Activated CD4-positive, alpha-beta T cell treated with anti-CD3 and anti-CD28 coated beads, Interleukin-2, amount 50 U/mL, for 24 hours (primary cell): Measurements from ENCODE around the gene AP1S1.

Experiments used
- DNase-seq, 2 donors: peaks; one replicate each; pipeline ENCODE4 v3.0.0-alpha.2; 2020; ENCODE audit warnings: low read depth in 1 of 2, low spot score in 1 of 2

AP1S1 gene

DNA sequence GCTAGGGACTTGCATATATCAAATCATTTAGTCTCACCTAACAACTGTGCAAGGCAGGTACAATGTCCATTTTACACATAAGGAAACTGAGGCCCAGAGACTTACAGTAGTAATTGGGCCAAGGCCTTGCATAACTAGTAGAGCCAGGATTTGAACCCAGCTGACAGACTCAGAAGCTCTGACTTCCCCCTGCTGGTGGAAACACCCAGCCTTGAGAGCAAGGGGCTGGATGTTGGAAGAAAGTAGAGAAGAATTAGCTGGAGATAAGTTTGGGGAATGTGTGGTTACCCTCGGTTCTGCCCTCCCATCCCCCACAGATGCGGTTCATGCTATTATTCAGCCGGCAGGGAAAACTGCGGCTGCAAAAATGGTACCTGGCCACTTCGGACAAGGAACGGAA, 2.0 kb downstream of the AP1S1 start:
- no peak for DNase-seq

DNA sequence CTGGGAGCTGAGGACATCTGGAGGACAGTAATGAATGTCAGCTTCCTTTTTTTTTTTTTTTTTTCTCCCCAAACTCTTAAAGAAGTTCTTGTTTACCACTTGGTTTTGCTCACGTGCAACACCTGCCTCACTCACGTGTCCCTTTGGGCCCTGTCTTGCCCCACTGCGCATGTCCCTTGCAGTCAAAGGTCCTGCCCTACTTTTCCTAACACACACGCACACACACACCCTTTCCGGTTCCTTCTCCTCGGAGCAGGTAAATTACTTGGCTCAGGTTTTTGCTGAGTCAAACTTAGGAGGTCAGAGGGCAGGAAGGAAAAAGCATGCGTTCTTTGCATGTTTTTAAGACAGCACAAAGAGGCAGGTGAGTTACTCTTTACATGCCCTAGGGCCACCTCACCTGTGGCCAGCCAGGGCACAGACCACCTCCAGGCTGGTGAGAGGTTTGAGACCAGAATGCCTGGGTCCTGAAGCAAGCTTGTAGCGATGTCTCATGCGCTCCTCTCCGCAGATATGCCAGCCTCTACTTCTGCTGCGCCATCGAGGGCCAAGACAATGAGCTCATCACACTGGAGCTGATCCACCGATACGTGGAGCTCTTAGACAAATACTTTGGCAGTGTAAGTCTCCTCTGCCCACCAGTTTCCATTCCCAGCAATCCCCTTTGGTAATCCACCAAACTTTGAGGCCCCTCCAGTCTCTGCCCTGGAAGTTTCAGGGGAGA, 2.8 kb downstream of the AP1S1 start:
- DNase-seq, result no peak

DNA sequence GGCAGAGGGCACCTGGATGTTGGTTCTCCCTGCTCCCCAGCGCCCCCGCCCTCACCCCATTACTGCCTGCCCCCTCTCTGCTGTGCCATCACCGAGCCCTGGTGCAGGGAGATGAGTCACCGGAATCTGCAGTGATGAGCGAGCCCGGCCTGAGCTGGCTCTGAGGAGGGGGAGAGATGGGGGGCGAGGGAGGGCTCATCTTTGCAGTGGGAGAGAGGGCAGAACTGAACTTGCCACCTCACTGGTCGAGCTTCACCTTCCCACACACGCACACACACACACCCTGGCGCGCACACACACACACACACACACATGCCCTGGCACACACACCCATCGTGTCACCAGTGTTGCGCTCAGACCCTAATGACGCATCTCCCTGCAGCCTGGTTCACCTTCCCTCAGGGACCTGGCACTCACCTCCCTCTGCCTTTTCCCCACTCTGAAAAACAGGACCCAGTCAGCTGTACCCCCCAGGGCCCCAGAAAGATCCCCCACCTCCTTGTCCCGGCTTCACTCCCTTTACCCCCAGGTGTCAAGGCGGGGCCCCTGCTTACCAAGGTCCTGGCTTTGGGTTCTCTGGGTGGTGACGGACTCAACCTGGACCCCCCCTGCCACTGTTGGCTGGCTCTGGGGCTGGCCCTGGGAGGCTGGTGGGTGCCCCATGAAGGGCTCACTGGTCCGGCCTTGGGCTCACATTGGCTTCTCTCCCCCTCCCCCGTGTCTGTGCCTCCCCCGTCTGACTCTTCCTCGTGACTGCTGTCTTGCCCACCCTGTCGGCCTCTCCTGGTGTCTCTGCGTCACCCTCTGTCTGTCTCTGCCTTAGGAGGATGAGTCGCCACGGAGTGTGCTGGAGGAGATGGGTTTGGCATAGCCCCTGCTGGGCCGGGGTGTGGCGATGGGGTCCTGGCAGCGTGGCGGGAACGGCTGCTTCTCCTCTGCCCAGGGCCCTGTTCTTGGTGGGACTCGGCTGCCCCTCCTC, 5.7 kb downstream of the AP1S1 start:
- DNase-seq, result no peak

DNA sequence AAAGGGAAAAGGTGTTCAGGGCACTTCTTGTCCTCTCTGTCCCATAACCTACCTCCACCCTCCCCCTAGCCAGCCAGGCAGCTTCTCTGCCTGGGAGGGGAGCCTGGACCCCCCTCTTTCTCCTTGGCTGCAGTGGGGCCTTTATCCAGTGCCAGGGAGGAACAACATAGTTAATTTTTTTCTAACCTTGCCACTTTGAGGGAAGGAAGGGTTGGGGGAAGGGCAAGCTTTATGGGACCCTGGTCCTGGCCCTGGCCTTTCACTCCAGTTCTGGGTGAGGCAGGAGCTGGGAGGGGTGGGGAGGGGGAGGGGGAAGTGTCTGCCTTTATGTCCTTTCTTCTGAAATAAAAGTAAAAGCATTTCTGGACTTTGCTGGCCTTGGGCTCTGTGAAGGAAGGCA, 6.6 kb downstream of the AP1S1 start:
- DNase-seq, result no peak

DNA sequence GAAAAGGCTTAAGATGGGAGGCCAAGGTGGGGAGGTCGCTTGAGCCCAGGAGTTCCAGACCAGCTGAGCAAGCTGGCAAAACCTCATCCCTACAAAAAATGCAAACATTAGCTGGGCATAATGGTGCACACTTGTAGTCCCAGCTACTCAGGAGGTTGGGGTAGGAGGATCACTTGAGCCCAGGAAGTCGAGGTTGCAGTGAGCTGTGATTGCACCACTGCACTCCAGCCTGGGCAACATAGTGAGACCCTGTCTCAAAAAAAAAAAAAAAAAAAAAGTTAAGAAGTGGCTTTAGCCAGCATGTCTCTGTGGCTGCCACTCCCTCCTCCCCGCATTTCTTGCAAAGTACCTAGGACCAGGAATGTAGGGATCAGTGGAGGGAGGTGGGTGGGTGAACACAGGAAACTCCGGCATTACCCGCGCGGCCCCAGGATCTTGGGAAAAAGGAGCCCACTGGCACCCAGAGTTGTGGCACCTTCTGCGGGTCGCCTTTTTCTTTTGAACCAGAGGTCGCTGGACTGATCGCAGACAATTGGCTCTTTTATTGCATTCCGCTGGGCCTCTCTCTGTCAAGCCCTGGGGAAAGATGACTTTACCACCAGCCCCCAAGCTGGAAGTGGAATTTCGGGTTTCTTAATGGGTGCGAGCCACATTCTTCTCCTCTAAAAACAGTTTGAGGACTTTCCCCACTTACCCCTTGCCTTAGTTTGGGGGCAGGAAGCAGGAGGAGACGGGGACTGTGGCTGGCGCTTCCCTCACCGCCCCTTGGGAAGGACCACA, 7.6 kb downstream of the AP1S1 start:
- DNase-seq, result no peak

DNA sequence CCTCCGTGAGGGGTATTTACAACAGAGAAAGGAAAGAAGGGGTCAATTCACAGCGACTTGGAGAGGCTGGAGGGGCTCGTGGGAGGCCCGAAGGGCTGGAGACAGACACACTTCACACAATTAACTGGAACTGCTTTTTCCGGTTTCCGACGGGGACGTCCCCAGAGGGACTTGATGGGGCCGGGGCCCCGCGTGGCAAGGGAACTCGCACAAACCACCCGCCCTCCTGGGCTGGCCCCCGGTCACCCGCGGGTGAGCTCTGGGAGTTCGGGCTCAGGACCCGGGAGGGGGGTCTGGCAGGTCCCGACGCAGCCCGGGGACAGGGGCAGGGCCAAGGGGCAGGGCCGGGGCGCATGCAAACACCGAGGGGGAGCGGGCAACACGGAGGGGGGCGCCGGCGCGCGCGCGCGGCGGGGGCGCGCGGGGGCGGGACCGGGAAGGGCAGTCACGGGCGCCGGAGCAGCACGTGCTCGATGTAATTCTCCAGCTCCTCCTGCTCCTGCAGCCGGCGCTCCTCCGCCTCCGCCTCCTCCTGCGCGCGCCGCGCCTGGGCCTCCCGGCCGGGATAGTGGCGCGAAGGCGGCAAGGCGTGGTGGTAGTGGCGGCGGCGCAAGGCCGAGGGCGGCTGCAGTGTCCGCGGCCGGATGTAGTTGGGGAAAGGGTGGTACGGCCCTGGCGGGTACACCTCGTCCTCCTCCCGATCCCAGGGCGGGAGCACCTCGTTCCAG, 8.4 kb downstream of the AP1S1 start:
- no peak for DNase-seq

DNA sequence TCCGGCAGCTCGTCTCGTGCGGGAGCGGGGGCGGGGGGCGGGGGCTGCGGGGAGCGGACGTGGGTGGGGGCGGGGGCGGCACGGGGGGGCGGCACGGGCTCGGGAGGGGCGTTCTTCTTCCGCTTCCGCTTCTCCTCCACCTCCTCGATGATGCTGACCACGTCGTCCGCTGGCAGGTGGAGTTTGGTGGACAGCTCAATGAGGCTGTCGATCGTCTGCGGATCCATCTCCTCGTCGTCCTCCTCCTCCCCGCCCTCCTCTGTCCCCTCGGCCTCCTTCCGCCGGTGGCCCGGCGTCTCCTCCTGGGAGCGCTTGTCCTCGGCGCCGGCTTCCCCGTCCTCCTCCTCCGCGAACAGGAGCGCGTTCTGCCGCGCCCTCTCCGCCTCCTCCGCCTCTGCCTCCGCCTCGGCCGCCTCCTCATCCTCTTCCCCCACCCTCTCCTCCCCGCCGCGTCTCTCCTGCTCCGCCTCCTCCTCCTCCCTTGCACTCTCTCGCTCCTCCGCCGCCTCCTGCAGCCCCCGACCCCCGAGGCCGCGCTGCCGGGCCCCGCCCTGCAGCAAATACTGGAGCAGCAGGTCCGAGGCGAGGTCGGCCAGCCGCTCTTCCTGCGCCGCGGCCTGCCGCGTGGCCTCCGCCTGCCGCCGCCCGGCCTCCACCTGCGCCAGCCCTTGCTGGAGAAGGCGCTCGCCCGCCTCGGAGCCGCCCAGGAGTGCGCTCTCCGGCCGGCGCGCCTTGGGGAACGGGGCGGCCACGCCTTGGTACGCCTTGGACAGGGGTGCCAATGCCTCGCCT, 9.2 kb downstream of the AP1S1 start:
- DNase-seq, result no peak

DNA sequence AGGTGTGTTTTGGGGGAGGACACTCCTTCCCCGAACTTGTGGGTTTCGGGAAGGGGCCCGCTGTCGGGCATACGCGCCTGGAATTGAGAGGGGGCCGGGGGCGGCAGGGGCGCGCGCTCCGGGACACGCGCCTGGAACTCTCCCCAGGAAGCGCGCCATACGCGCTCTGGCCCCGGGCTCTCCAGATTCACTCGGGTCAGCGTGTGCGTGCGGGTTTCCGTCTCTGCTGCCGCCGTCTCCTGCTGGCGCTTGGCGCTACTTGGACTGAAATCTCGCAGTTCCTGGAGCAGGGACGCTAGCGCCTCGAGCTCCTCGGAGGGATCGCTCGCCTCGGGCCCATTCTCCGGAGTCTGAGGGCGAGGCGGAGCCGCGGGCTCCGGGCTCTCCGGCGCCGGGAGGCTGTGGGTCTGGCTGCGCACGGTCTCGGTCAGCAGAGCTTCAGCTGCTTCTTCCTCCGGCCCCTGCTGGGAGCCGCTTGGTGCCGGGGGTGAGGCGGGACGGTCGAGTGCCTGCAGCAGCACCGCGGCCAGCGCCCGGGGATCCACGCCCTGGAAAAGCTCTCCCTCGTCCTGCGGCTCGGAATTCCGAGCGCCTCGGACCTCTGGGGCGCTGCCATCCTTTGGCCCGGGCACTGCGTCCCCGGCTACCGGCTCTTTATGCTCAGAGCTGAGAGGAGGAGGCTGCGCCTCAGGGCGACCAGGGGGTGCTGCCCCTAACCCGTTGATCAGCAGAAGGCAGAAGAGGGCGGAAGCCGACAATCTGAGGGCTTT, 10.0 kb downstream of the AP1S1 start:
- DNase-seq, result no peak

DNA sequence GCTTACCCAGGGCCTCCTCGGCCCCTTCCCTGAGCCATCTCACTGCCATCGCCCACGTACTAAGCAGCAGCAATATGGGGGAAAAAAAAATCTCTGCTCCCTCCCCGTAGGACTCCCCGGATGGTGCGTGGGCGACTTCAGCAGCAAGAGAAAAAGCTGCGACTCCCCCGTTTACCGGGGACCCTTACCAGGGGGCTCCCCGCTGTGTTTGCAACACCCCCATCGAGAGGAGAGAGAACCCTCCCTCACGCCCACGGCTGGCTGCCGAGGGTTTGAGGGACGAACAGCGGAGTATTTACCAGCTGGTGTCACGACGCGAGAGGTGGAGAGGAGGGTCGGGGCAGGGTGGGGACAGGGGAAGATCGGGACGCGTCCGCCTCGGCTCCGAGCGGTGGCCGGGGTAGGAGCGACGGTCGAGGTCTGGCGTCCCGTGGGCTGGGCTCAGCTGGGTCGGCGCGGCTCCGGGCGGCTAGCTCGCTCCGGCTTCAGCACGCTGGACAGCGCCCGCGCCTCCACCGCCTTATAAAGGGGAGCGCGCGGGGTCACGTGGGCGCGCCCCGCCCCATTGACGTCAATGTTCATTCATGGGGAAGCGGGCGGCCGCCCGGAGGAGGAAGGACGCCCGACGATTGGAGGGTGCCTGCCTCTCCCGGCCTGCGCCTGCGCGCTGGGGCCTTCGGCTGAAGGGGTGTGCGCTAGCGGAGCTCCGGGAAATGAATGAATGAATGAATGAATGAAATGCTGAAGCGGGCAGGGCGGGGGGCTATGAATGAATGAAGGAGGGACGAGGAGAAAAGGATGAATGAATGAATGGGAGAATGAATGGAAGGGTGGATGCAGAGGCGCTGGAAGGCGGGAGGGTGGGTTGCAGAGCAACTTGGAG, 11.0 kb downstream of the AP1S1 start, which contains the start of gene VGF:
TSS of gene VGF (minus strand) at position 495 of the 883 bp plus-strand sequence. CDS start 726 bp downstream, outside the sequence.
- DNase-seq, result peak; percentile 76 to 88

DNA sequence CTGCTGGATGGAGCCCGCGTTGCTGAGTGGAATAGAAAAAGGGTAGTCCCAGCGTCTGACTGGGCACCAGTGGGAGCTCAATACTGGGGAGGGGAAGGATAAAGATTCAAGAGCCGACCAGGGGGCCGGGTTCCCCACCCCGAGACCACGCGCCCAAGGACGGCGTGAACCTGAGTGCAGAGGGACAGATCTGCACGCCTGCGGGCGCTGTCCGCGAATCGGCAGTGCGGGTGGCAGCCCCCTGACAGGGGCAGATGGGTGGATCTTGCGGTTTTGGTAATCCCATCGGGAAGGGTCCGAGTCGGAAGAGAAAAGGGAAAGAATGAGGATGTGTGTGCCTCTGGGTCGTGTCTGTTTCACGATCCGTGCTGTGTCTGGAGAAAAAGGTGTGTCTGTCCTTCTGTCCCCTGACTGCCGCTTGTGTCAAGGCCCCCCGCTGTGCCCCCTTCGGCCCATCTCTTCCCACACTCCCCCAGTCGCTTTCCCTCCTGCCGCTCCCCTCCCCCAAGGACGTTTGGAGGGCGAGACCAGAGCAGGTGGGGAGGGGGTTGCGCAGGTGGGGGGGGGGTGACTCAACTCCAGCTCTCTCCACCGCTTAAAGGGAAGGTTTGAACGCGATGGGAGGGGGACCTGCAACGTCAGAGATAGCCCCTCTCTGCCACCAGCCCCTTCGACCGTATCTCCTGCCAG, 11.8 kb downstream of the AP1S1 start:
- DNase-seq, result no peak

DNA sequence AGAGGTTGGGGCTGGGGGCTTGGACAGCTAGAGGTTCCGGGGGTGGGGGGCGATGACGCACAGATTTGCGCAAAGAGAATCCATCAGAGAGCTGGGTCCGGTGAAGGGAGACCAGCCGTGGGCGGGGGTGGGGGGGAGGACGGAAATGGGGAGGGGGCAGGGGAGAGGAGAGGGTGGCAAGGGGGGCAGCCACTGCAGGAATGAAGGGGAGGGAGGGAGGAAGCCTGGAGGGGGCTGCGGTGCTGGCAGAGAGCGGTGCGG, 12.3 kb downstream of the AP1S1 start:
- DNase-seq, result no peak

DNA sequence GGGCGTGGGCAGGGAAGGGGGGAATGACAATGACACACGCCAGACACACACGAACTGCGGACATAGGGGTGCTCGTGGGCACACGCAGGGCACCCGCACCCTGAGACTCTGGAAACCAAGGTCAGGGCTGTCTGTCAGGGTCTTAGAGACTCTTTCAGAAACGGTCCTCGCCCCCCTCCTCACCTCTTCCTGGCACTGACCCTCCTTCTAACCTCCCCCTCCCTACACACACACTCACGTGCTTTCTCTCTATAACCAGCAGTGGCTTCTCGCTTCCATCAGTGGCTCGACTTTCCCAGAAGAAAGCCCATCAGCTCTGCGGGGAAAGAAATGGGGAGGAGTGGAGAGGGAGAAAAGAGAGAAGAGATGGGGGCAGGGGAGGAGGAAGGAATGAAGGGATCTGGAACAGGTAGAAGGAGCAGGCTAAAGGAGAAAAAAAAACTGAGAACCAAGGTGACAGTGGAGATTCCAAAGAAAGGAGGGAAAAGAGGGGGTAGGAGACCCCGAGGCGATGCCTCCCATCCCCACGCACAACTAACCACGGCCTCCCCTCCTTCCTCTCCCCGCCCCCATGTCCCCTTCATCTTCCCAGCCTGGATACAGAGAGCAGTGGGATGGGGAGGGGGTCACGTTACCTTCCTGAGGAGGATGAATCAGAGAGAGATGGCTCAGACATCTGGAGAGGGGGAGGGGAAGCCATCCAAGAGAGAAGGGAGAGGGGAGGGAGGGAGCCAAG, 12.8 kb downstream of the AP1S1 start:
- DNase-seq, result no peak

DNA sequence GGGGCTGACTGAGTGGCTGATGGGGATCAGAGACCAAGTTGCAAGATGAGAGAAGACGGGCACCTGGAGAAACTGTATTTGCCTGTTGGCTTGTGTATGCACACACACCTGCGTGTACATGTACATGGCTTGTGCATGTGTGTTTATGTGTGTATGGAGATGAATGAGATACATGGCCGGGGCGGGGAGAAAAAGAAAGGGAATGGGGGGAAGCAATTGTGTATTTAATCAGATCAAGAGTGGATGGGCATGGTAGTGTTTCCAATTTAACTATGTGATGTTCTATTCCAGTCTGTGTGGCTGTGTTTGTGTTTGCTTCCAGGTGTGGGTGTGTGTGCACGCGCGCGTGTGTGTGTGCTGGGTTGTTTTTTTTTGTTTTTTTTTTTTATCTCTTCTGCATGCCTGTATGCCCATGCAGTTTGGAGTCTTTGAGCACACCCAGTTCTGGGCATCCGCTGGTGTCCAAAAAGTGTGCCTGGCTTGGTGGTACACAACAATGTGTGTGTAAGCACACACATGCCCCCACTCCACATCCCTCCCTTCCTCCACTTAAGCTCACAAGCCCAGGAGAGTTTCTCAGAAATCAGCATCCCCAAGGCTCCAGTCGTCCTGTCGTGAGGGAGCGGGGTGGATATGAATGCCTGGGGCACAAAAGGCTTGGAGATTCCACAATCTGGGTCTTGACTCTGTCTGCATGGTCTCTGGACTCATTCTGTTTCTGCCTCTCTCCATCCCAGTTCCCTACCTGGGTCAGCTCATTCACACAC, 13.6 kb downstream of the AP1S1 start:
- DNase-seq, result no peak

DNA sequence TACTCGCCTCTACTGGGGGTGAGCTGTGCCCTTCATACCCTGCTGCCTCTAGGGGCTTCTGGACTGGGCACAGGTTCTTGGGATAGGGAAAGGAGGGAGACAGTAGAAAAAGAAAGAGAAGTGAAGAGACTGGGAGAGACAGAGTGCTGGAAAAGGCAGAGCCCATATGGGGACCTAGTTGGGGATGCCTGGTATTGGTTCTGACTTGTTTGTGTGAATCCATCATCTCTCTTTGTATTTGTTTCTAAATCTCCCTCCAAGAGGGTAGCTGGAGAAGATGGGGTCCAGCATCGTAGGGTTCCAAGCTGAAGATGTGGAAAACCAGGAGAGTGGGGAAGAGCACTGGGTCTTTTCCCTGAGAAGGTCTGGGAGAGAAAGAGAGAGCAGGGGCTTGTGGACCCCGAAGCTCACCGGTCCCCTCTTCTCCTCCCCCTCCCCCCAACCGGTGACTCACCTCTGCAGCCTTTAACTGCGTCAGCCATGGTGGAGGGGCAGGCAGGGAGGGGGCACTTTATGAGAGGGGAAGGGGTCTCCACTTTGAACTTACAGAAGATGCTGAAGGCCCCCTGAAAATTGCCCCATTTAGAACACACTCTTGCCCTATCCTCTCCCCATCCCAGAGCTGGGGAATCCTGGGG, 14.3 kb downstream of the AP1S1 start:
- no peak for DNase-seq

DNA sequence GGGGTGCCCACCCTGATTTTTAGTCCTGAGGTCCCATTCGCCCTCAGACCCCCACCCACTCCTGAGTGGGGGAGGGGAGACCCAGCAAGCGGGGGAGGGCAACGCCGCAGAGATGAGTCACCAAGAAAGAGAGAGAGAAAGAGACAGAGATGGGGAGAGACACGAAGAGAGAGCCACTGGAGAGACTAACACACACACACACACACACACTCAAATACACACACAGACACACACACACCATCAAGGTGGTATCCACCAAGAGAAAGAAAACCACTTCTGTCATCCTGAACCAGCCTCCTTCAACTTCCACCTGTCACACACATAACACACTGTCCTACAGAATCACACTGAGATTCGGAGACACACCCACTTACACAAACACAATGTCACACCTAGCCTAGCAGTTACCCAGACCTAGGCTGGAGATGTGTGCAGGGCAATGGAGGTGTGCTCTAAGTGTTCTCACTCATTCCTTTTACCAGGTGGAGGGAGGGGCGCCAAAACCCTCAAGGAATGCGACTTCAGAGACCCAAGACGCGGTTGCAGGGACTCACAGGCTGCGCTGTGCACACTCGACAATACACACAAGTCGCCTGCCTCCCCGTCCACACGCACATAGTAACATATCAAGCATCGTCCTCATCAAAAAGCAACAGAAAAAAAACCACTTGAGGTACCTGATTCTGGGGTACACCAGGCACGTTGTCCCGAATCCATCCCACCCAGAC, 15.0 kb downstream of the AP1S1 start:
- DNase-seq, result no peak
